Anterior cingulate cortex (tissue), 58 donors: ENCODE results near the gene ABAT.
"Not testable (repeated sequence)": the region's sequence is repeated elsewhere in the genome, so short reads cannot be mapped to it uniquely, and the experiment has no call there.

Experiments
- DNase-seq, 58 donors: peaks; one replicate each; lab custom pipeline; 2025; lab: John Stamatoyannopoulos, UW

Gene ABAT

DNA sequence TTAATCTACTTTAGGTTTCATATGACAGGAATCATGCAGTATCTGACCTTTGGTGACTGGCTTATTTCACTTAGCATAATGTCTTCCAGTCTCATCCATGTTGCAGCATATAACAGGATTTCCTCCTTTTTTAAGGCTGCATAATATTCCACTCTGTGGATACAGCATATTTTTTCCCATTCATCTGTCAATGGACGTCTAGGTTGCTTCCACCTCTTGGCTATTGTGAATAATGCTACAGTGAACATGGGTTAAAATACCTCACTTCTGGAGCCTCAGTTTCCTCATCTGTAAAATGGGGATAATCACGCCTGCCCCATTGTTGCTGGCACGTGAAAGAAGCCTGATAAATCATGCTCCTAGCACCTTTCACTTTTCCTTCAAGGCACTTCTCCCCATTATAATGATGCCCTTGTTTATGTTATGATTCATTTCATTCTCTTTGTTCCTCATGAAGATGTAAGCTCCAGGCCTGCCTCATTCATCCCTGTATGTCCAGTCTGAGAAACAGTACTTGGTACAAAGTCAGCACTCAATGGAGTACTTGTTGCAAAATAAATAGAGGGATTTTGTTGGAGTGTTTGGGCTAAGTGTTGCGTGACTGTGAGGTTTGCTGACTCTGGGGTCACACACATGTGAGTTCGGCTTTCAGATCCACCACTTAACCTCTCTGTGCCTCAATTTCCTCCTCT is 59.6 kb downstream of the ABAT start:
- no peak for DNase-seq

- no peak for DNase-seq
These were observed 61.2 kb downstream of the ABAT start for GRCh38 chr16:8735574-8735973.

- no peak for DNase-seq
These were observed 61.8 kb downstream of the ABAT start for GRCh38 chr16:8736123-8736668.

DNA sequence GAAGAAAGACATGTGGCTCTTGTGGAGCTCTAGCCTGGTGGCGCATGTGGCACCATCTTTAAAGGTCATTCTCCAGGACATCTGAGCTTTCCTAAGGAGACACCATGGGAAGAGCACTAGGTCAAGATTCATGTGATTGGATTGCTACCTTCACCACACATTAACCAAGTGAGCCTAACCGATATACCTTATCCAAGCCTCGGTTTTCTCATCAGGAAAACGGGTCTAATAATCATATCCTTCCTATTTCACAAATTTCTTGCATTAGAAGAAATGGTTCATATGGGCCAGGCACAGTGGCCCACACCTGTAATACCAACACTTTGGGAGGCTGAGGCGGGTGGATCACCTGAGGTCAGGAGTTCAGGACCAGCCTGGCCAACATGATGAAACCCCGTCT is 64.7 kb downstream of the ABAT start:
- DNase-seq: no peak

DNA sequence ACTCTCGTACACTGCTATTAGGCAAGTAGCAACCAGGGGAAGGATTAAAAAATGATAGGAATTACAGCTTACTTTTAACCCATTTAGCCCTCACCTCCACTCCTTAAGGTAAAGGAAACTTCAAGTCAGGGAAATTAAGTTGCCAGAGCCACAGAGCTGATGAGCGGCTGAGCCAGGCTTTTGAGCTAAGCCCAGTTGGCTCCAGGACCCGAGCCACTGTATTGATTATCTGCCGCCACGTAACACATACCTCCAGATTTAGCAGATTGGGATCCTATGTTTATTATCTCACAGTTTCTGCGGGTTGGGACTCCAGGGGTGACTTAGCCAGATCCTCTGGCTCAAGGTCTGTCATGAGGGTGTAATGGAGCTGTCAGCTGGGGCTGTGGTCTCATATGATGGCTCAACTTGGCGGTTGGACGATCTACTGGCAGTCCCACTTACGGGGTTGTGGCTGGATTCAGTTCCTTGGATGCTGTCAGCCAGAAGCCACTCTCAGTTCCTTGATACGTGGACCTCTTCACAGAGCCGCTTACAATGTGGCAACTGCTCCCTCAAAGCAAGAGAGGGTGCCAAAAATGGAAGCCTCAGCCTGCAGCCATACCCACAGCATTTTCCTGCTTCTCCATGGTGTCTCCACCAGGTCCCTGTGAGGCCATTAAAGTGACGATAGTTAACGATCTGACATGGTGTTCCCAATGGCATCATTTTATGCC is 65.7 kb downstream of the ABAT start:
- DNase-seq: no peak

- no peak for DNase-seq
These were observed 66.4 kb downstream of the ABAT start for GRCh38 chr16:8740775-8741355.

GRCh38 chr16:8741636-8742035 is 67.2 kb downstream of the ABAT start:
- no peak for DNase-seq

- DNase-seq: no peak
These were observed 67.7 kb downstream of the ABAT start for GRCh38 chr16:8742068-8742467.

DNA sequence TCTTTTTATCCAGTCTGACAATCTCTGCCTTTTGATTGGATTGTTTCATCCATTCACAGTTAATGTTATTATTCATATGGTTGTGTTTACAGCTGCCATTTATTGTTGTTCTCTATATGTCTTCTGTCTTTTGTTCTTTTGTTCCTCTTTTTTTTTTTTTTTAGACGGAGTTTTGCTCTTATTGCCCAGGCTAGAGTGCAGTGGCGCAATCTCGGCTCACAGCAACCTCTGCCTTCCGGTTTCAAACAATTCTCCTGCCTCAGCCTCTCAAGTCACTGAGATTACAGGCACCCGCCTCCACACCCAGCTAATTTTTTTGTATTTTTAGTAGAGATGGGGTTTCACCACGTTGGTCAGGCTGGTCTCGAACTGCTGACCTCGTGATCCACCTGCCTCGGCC is 74.5 kb downstream of the ABAT start:
- not testable (repeated sequence) for DNase-seq

- no peak for DNase-seq
These were observed 77.3 kb downstream of the ABAT start for GRCh38 chr16:8751481-8752311.

GRCh38 chr16:8752706-8753105 is 78.3 kb downstream of the ABAT start:
- DNase-seq: no peak

DNA sequence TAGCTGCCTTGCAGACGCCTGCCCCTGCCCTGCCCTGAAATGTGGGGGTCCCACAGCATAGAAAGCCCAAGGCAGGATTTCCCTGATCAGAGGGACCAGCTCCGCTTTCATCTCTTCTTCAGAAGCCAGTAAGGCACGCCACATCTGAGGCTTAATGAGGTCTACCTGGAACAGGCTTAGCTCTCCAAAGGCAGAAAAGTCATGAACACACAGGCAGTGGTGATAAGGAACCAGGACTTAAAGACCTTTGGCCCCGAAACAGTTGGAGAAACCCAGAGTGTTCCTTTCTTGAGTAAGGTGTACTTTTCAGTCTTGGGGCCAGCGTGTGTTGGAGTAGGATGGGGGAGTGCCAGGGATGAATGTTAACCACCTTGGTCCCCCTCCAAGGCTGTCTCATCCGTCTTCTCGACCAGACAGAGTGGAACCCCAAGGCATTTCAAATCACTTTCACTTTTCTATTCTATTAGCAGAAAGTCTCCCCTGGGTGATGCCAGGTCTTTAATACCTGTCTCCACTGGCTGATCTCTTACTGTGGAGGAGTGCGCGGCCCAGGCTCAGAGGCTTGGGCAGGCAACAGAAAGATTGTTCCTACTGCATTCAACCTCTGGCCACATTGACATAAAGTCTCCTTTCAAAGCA is 79.1 kb downstream of the ABAT start:
- no peak for DNase-seq

DNA sequence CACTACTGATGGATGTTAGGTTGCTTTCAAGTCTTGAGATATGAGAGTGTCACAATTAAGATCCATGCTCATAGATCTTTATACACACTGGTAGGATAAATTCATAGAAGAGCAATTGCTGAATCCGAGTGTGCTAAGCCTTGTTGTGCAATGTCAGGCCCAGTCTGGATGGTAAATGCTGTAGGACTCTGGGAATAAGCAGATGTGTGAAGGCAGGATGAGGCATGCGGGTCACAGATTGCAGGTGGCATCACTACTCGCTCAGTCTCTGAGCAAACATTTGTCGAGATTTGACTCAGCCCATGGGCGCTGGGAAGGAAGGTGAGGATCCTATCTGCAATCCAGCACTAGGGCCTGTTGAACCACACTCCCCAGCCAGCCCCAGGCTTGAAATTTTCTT is 82.3 kb downstream of the ABAT start:
- no peak for DNase-seq

- DNase-seq: no peak
These were observed 83.6 kb downstream of the ABAT start for GRCh38 chr16:8758022-8758421.

DNA sequence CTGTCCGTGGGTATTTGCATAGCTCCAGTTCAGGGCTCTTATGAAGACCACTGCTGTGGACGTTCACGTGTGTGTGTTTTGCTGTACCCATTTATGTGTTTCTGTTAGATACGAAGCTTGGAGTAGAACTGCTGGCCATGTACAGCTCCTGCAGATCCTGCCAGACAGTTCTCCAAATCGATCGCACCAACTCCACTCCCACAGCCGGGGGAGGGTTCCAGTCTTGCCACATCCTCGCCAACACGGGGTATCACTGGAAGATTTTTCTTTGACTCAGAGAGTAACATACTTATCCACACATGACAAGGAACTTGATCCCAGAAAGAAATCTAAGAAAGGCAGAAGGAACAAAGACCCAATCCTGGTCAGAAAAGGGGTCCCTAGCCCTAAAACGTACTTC is 85.6 kb downstream of the ABAT start:
- peak in 10 of 58 donors; percentile 2 to 18 (median 5) for DNase-seq

- no peak for DNase-seq
These were observed 86.7 kb downstream of the ABAT start for GRCh38 chr16:8761078-8761477.

DNA sequence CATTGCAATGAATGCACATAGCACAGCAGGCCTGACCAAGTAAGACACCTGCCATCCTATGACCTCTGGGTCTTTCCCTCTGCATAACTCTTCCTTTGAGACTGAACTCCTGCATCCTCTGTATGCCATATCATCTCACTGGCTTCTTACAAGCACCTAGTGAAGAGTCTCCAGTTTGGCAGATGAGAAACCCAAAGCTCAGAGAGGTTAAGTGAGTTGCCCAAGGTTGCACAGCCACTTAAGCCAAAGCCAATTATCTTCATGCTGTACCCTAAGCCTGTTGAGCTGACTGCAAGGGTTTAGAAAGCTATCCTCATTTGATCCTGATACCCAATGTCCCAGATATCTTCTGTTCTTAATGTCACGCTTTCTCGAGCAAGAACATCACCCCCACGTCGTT is 87.8 kb downstream of the ABAT start:
- DNase-seq: no peak

DNA sequence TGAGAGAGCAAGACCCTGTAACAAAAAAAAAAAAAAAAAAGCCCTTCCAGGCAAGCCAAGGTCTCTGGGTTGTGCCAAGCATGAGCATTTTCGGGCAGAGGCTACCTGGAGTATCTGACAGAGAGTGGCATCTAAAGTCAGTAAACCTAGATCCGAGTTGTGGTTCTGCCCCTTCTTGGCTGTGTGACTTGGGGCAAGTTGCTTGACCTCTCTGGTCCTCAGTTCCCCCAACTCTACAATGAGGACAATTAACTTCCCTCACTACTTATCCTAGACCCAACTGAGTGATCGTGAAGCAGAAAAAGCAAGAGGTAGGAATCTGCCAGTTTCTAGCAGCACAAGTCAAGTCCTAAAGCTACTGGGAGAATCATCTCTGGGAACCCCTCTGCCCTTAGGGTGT is 88.7 kb downstream of the ABAT start:
- no peak for DNase-seq

- no peak for DNase-seq
These were observed 89.5 kb downstream of the ABAT start for GRCh38 chr16:8763899-8764298.

DNA sequence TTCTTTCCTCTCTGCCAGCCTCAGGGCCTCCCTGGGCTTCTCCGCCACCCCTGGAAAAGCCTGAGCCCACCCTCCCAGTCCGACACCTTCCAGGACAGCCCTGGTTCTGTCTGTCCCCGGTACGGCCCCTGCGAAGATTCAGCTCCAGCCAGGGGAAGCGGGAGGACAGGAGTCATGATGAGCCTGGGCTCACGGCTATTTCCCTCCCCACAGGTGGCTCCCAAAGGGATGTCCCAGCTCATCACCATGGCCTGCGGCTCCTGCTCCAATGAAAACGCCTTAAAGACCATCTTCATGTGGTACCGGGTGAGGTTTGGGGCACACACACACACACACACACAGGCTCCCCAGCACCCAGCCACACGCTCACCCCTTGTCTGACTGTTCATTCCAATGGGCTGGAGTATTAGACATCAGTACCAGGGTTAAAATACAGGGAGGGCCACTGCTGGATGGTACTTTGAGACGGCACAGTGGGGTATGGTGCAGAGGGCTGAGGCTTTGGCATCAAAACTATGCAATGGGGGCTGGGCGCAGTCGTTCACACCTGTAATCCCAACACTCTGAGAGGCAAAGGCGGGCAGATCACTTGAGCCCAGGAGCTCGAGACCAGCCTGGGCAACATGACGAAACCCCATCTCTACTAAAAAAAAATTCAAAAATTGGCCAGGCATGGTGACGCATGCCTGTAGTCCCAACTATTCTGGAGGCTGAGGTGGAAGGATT is 90.3 kb downstream of the ABAT start:
- DNase-seq: no peak
